ENCODE measurements around the gene PDGFA. TPM values are rescaled to one million over a fixed set of nuclear protein-coding genes. Genes with fewer than 3 reads are reported as not detected.

PDGFA gene
- total RNA-seq, 2 experiments from 2014 or later: not detected

- ChIA-PET CTCF (ENCODE audit: unreplicated experiment) (no interaction called here), POLR2A (no interaction called here)
- H3K4me2 ChIP-seq (ENCODE audit: low read length): no peak overlapping the region
- no peaks in the 10 kb centered on the region for H3K4me1 ChIP-seq (ENCODE audit: insufficient read depth, low read length, poor library complexity, severe bottlenecking)
- H3K79me2 ChIP-seq (ENCODE audit: insufficient read depth, low read depth, low read length): no peaks in the 10 kb centered on the region
- no peak overlapping the region for H3K4me3 ChIP-seq (ENCODE audit: low read depth, low read length, poor library complexity, severe bottlenecking)
- no peak overlapping the region for H3K27ac ChIP-seq (ENCODE audit: low read depth, low read length, poor library complexity, severe bottlenecking)
- no peaks in the 10 kb centered on the region for H3K36me3 ChIP-seq (ENCODE audit: insufficient read depth, low read length)
- TF ChIP-seq CTCF (conservative IDR thresholded peaks at IDR 0.05; ENCODE audit: low read length) (no peak), EZH2phosphoT487 (IDR thresholded peaks at IDR 0.05; ENCODE audit: borderline replicate concordance, low read depth, low read length) (no peak)
- no TSS peak for BruUV-seq (replicated peaks)
- H2AFZ ChIP-seq (ENCODE audit: low read length): no peak overlapping the region
- H3K9me2 ChIP-seq (ENCODE audit: insufficient read depth, low read length): no peaks in the 10 kb centered on the region
- no peaks in the 10 kb centered on the region for H4K20me1 ChIP-seq (ENCODE audit: insufficient read depth, low read length)
- no peak for DNase-seq (ENCODE audit: low spot score)
- H3K9me3 ChIP-seq (ENCODE audit: low read length): no peaks in the 10 kb centered on the region
- intact Hi-C loops (cut with micrococcal nuclease; ENCODE audit: unreplicated experiment): no loop called here
Observed at GRCh38 chr7:499853-500485, 19.7 kb downstream of the PDGFA start.

GRCh38 chr7:498678-499641 lies 20.7 kb downstream of the PDGFA start:
- H3K27ac ChIP-seq (ENCODE audit: low read depth, low read length, poor library complexity, severe bottlenecking): no peak overlapping the region
- H3K9me2 ChIP-seq (ENCODE audit: insufficient read depth, low read length): no peaks in the 10 kb centered on the region
- H3K4me2 ChIP-seq (ENCODE audit: low read length): no peak overlapping the region
- BruUV-seq (replicated peaks): no TSS peak
- no peaks in the 10 kb centered on the region for H4K20me1 ChIP-seq (ENCODE audit: insufficient read depth, low read length)
- ChIA-PET CTCF (ENCODE audit: unreplicated experiment) (no interaction called here), POLR2A (no interaction called here)
- H2AFZ ChIP-seq (ENCODE audit: low read length): no peak overlapping the region
- H3K4me1 ChIP-seq (ENCODE audit: insufficient read depth, low read length, poor library complexity, severe bottlenecking): no peaks in the 10 kb centered on the region
- no peaks in the 10 kb centered on the region for H3K79me2 ChIP-seq (ENCODE audit: insufficient read depth, low read depth, low read length)
- TF ChIP-seq EZH2phosphoT487 (IDR thresholded peaks at IDR 0.05; ENCODE audit: borderline replicate concordance, low read depth, low read length): no peak
- no peak for TF ChIP-seq CTCF (conservative IDR thresholded peaks at IDR 0.05; ENCODE audit: low read length)
- no peaks in the 10 kb centered on the region for H3K9me3 ChIP-seq (ENCODE audit: low read length)
- H3K4me3 ChIP-seq (ENCODE audit: low read depth, low read length, poor library complexity, severe bottlenecking): no peak overlapping the region
- intact Hi-C loops (cut with micrococcal nuclease; ENCODE audit: unreplicated experiment): no loop called here
- no peaks in the 10 kb centered on the region for H3K36me3 ChIP-seq (ENCODE audit: insufficient read depth, low read length)
- DNase-seq (ENCODE audit: low spot score): no peak
